ENCODE results near the gene MCOLN1.

MCOLN1 gene

DNA sequence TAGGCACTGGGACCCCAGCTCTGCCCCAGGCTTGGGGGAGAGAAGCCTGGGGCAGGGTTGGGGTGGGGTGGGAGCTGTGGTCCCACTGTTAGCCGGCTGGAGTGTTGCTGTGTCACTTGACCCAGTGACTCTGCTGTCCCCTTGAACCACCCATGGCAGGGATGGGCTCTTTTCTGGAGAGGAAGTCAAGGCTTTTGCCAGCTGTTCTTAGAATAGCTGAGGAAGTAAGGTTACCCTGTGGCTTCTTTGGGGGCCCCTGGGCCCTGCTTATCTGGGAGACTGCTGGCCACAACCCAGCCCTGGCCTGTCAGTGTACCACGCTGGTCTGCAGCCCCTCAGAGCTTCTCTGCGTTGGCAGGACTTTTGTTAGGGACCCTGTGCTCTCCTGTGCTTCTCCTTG is 22.2 kb downstream of the MCOLN1 start:
- TF ChIP-seq CREB1 (IDR thresholded peaks at IDR 0.05; ENCODE audit: low read depth): no peak
- TF ChIP-seq FOXM1 (IDR thresholded peaks at IDR 0.05; ENCODE audit: borderline replicate concordance, low read depth): no peak

DNA sequence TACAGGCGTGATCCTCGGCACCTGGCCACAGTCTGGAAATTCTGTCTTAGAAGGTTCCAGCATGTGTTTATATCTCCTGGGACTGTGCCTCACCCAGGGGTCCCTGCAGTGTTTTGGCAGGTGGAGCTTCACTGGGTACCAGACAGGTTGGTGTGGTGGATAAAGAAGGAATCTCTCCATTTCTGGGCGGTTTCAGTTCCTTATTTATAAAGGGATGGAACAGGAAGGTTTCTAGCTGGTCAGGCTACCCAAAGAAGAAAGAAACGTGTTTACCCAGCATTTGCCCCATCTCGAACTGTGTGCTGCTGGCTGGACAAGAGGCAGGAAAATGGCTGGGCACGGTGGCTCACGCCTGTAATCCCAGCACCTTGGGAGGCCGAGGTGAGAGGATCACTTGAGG is 22.9 kb downstream of the MCOLN1 start:
- no peak for TF ChIP-seq CREB1 (IDR thresholded peaks at IDR 0.05; ENCODE audit: low read depth)
- TF ChIP-seq, protein P1, sequence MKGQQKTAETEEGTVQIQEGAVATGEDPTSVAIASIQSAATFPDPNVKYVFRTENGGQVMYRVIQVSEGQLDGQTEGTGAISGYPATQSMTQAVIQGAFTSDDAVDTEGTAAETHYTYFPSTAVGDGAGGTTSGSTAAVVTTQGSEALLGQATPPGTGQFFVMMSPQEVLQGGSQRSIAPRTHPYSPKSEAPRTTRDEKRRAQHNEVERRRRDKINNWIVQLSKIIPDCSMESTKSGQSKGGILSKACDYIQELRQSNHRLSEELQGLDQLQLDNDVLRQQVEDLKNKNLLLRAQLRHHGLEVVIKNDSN (IDR thresholded peaks at IDR 0.05): no peak
- TF ChIP-seq, protein P2, sequence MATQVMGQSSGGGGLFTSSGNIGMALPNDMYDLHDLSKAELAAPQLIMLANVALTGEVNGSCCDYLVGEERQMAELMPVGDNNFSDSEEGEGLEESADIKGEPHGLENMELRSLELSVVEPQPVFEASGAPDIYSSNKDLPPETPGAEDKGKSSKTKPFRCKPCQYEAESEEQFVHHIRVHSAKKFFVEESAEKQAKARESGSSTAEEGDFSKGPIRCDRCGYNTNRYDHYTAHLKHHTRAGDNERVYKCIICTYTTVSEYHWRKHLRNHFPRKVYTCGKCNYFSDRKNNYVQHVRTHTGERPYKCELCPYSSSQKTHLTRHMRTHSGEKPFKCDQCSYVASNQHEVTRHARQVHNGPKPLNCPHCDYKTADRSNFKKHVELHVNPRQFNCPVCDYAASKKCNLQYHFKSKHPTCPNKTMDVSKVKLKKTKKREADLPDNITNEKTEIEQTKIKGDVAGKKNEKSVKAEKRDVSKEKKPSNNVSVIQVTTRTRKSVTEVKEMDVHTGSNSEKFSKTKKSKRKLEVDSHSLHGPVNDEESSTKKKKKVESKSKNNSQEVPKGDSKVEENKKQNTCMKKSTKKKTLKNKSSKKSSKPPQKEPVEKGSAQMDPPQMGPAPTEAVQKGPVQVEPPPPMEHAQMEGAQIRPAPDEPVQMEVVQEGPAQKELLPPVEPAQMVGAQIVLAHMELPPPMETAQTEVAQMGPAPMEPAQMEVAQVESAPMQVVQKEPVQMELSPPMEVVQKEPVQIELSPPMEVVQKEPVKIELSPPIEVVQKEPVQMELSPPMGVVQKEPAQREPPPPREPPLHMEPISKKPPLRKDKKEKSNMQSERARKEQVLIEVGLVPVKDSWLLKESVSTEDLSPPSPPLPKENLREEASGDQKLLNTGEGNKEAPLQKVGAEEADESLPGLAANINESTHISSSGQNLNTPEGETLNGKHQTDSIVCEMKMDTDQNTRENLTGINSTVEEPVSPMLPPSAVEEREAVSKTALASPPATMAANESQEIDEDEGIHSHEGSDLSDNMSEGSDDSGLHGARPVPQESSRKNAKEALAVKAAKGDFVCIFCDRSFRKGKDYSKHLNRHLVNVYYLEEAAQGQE (IDR thresholded peaks at IDR 0.05; ENCODE audit: low read depth): no peak
- no peak for TF ChIP-seq TCF12 (IDR thresholded peaks at IDR 0.05; ENCODE audit: low read depth)
- no peak for TF ChIP-seq YY1 (IDR thresholded peaks at IDR 0.05; ENCODE audit: low read depth)
- TF ChIP-seq CEBPB (IDR thresholded peaks at IDR 0.05): no peak
- no peak for TF ChIP-seq TAF1 (IDR thresholded peaks at IDR 0.05; ENCODE audit: low read depth)
- no peak for TF ChIP-seq FOXM1 (IDR thresholded peaks at IDR 0.05; ENCODE audit: borderline replicate concordance, low read depth)
- TF ChIP-seq, protein P3, sequence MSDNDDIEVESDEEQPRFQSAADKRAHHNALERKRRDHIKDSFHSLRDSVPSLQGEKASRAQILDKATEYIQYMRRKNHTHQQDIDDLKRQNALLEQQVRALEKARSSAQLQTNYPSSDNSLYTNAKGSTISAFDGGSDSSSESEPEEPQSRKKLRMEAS (IDR thresholded peaks at IDR 0.05): no peak
- TF ChIP-seq TEAD4 (IDR thresholded peaks at IDR 0.05): no peak

DNA sequence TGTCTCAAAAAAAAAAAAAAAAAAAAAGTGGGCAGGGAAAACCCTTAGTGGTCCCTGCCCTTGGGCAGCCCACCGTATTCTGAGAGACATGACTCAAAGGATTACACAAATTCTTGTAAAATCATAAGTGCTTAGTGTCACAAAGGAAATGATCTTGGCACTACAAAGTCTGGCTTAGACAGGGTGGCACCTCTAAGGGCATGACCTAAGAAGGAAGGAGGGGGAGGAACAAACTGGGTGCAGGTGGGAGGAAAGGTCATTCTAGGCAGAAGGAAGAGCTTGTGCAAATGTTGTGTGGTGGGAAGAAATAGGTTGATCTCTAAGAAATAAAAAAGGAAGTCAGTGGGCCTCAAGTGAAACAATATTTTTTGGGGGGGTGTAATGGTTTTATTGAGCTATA is 23.5 kb downstream of the MCOLN1 start:
- TF ChIP-seq EGR1 (IDR thresholded peaks at IDR 0.05) (no peak), TAF1 (IDR thresholded peaks at IDR 0.05; ENCODE audit: low read depth) (no peak), RAD21 (IDR thresholded peaks at IDR 0.05; ENCODE audit: low read depth) (no peak), YY1 (IDR thresholded peaks at IDR 0.05; ENCODE audit: low read depth) (no peak), CREB1 (IDR thresholded peaks at IDR 0.05; ENCODE audit: low read depth) (no peak), EP300 (IDR thresholded peaks at IDR 0.05; ENCODE audit: borderline replicate concordance) (no peak), ZBTB7A (IDR thresholded peaks at IDR 0.05; ENCODE audit: low read depth) (no peak)
- TF ChIP-seq, protein P3 (IDR thresholded peaks at IDR 0.05): no peak

DNA sequence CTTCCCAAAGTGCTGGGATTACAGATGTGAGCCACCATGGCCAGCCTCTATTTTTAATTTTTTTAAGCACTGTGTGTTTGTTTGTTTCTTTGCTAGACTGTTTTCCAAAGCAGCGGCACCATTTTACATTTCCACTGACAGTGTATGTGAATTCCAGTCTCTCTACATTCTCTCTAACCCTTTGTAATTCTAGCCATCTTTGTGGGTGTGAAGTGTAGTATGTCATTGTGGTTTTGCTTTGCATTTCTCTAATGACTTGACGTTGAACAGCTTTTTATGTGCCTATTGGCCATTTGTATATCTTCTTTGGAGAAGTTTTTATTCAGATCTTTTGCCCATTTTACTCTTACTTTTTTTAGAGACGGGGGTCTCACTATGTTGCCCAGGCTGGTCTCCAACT is 24.7 kb downstream of the MCOLN1 start:
- no peak for TF ChIP-seq FOXM1 (IDR thresholded peaks at IDR 0.05; ENCODE audit: borderline replicate concordance, low read depth)
- TF ChIP-seq, protein P2 (IDR thresholded peaks at IDR 0.05; ENCODE audit: low read depth): no peak
- TF ChIP-seq NFIC (IDR thresholded peaks at IDR 0.05): no peak
- no peak for TF ChIP-seq EP300 (IDR thresholded peaks at IDR 0.05; ENCODE audit: borderline replicate concordance)

DNA sequence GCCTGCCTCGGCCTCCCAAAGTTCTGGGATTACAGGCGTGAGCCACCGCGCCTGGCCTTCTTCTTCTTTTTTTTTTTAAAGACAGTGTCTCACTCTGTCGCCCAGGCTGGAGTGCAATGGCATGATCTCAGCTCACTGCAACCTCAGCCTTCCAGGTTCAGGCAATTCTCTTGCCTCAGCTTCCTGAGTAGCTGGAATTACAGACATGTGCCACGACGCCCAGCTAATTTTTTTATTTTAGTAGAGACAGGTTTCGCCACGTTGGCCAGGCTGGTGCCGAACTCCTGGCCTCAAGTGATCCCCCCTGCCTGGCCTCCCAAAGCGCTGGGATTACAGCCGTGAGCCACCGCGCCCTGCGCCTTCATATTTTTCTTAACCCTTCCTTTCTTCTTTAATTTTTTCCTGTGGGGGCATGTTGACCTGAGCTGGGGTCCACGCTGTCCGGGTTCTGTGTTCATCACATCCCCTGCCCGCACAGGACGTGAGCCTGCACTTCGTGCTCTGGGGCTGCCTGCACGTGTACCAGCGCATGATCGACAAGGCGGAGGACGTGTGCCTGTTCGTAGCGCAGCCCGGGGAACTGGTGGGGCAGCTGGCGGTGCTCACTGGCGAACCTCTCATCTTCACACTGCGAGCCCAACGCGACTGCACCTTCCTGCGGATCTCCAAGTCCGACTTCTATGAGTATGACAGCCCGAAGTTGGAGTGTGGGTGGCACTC is 27.2 kb downstream of the MCOLN1 start:
- TF ChIP-seq YY1 (IDR thresholded peaks at IDR 0.05; ENCODE audit: low read depth) (no peak), TAF1 (IDR thresholded peaks at IDR 0.05; ENCODE audit: low read depth) (no peak), ZBTB7A (IDR thresholded peaks at IDR 0.05; ENCODE audit: low read depth) (no peak), TEAD4 (IDR thresholded peaks at IDR 0.05) (no peak), NFIC (IDR thresholded peaks at IDR 0.05) (no peak), FOXM1 (IDR thresholded peaks at IDR 0.05; ENCODE audit: borderline replicate concordance, low read depth) (no peak), EP300 (IDR thresholded peaks at IDR 0.05; ENCODE audit: borderline replicate concordance) (no peak), CREB1 (IDR thresholded peaks at IDR 0.05; ENCODE audit: low read depth) (no peak), EGR1 (IDR thresholded peaks at IDR 0.05) (no peak), CEBPB (IDR thresholded peaks at IDR 0.05) (no peak), RAD21 (IDR thresholded peaks at IDR 0.05; ENCODE audit: low read depth) (no peak), TCF12 (IDR thresholded peaks at IDR 0.05; ENCODE audit: low read depth) (no peak)
- TF ChIP-seq, protein P1 (IDR thresholded peaks at IDR 0.05): no peak
- TF ChIP-seq, protein P3 (IDR thresholded peaks at IDR 0.05): no peak
- TF ChIP-seq, protein P2 (IDR thresholded peaks at IDR 0.05; ENCODE audit: low read depth): no peak
